WI38 (cell line): ENCODE results near the gene MKKS.

Source experiments
- H3K4me3 ChIP-seq: 2 replicates; pipeline ENCODE4 v1.5.1; 2011; ENCODE audit warnings: low read depth, mild to moderate bottlenecking, control low read depth, low read length
- CTCF ChIP-seq: IDR thresholded peaks from 2 replicates; pipeline ENCODE4 v1.5.1; 2012; ENCODE audit warnings: low read depth, mild to moderate bottlenecking, control low read depth, low read length

Gene MKKS

GRCh38 chr20:10359621-10360040, 74.4 kb downstream of the MKKS start:
- H3K4me3 ChIP-seq, result no peak overlapping the region
- no peak for TF ChIP-seq CTCF

DNA sequence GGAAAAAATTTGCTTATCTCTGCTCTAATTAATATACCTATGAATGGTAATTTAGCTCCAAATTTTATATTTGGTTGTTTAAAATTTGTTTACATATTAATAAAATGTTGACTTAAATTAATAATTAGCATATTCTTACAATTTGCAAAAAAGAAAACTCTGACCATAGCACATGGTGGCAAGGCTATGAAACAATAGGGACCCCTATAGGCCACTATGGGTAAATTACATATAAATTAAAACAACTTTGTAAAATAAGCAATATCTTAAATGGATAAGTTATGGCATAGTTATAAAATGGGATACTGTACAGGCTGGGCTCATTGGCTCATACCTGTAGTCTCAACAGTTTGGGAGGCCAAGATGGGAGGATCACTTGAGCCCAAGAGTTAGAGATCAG, 76.0 kb downstream of the MKKS start:
- TF ChIP-seq CTCF, result peak; percentile 45; the same call in 1 of the 2 replicates
- no peak overlapping the region for H3K4me3 ChIP-seq

DNA sequence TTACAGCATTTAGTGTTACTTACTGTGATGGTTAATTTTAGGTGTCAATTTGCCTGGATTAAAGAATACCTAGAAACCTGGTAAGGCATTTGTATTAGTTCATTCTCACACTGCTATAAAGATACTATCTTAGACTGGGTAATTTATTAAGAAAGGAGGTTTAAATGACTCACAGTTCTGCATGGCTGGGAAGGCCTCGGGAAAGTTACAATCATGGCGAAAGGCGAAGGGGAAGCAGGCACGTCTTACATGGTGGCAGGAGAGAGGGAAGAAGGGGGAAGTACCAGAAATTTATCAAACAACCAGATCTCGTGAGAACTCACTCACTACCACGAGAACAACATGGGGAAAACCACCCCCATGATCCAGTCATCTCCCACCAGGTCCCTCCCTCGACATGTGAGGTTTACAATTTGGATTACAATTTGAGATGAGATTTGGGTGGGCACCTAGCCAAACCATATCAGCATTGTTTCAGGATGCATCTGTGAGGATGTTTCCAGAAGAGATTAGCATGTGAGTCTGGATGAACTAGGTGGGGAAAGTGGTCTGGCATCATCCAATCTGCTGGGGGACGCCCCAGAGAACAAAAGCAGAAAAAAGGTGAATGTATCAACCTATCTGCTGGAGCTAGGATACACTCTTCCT, 76.8 kb downstream of the MKKS start:
- TF ChIP-seq CTCF, result no peak

DNA sequence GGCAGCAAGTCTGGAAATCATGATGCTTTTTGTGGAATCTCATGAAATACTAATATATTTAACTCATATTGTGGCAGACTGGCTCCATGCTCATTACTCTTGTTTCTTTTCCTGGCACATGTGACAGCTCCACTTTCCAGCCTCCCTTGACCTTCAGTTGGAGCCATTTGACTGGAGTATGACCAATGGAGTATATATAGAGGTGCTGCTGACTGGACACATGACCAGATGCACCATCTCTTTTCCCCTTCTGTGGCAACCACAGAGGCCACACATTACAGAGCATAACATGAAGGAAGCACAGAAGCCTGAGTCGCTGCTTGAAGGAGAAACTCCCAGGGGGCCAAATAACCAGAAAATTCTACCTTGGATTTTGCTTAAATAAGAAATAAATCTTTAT, 77.4 kb downstream of the MKKS start:
- no peak for TF ChIP-seq CTCF

More for the DNA sequence above, 76.8 kb downstream of the MKKS start:
- no peak overlapping the region for H3K4me3 ChIP-seq

GRCh38 chr20:10352934-10353824, 80.8 kb downstream of the MKKS start:
- no peak for TF ChIP-seq CTCF

More for the DNA sequence above, 77.4 kb downstream of the MKKS start:
- H3K4me3 ChIP-seq, result no peak overlapping the region

More at GRCh38 chr20:10352934-10353824, 80.8 kb downstream of the MKKS start:
- no peak overlapping the region for H3K4me3 ChIP-seq
